Keratinocyte (primary cell): ENCODE measurements around the gene DEFB127.

Experiments
- EZH2 ChIP-seq: IDR thresholded peaks from one replicate; pipeline ENCODE4 v1.6.1; 2012; ENCODE audit warnings: inconsistent platforms, mild to moderate bottlenecking, low read length, moderate library complexity
- TF ChIP-seq, protein P1 (sequence below), 3 experiments: IDR thresholded peaks in 1 of 3; conservative IDR thresholded peaks in 1 of 3; optimal IDR thresholded peaks in 1 of 3; 2 replicates in 2 of 3; 3 replicates in 1 of 3; pipeline versions ENCODE3 to v1.5.1; 2011; ENCODE audit warnings: low read length in 3 of 3, mild to moderate bottlenecking in 3 of 3, moderate library complexity in 2 of 3, control low read depth in 1 of 3, inconsistent platforms in 1 of 3; ENCODE audit not compliant: insufficient read depth in 2 of 3; ENCODE audit errors: extremely low read depth in 1 of 3

GRCh38 chr20:189611-190010 lies 32.4 kb downstream of the DEFB127 start, which contains the start of gene DEFB128:
- TF ChIP-seq, protein P1, sequence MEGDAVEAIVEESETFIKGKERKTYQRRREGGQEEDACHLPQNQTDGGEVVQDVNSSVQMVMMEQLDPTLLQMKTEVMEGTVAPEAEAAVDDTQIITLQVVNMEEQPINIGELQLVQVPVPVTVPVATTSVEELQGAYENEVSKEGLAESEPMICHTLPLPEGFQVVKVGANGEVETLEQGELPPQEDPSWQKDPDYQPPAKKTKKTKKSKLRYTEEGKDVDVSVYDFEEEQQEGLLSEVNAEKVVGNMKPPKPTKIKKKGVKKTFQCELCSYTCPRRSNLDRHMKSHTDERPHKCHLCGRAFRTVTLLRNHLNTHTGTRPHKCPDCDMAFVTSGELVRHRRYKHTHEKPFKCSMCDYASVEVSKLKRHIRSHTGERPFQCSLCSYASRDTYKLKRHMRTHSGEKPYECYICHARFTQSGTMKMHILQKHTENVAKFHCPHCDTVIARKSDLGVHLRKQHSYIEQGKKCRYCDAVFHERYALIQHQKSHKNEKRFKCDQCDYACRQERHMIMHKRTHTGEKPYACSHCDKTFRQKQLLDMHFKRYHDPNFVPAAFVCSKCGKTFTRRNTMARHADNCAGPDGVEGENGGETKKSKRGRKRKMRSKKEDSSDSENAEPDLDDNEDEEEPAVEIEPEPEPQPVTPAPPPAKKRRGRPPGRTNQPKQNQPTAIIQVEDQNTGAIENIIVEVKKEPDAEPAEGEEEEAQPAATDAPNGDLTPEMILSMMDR (optimal IDR thresholded peaks at IDR 0.05 in 1 of 3, IDR thresholded peaks at IDR 0.05 in 1 of 3, conservative IDR thresholded peaks at IDR 0.05 in 1 of 3; ENCODE audit: extremely low read depth in 1 of 3, insufficient read depth in 2 of 3, low read length in 3 of 3) = no peak
- TF ChIP-seq EZH2 = no peak
